Measurements from ENCODE around the gene HOXC11.
A peak's percentile ranks its signal among the peaks of the same experiment; 100 is the strongest.

The HOXC11 gene

DNA sequence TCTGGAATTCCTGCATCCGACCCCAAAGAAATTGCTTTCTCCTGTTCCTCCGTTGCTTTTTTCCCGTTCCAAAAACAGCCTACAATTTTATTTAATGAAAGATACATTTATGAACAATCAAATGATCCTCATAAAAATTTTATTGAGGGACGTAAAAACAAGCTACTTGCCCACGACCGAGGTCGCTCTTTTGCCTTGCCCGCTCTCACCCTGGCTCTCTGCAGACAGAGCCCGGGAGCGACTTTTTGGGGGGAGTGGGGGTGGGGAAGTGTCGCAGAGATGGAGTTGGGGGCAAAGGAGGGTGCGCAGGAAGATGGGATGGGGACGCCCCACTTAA, 25.9 kb downstream of the HOXC11 start:
- DNase-seq, result no peak

DNA sequence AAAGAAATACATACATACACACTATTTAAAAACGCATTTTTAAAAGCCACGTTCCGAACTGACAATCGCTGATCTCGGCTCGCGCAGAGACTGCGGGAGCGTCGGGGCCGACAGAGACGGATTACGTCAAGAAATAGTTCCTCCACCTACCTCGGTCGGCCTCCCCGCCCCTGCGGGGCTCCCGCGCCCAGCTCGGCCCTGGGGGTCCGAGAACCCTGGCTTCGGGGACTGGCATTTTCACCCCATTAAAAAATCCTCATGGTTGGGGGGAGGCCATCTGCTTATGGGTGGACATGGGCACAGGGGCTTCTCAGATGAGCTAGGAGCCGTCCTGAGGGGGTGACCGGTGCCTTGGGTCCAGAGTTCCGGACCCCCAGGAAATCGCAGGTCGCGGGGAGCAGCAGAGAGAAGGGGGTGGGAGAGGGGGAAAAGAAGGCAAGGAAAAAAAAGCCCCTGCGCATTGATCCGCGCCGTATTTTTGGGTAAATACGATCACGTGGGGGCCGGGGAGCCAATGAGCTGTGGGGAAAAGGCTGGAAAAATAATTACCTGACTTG, 26.7 kb downstream of the HOXC11 start:
- DNase-seq, result no peak

DNA sequence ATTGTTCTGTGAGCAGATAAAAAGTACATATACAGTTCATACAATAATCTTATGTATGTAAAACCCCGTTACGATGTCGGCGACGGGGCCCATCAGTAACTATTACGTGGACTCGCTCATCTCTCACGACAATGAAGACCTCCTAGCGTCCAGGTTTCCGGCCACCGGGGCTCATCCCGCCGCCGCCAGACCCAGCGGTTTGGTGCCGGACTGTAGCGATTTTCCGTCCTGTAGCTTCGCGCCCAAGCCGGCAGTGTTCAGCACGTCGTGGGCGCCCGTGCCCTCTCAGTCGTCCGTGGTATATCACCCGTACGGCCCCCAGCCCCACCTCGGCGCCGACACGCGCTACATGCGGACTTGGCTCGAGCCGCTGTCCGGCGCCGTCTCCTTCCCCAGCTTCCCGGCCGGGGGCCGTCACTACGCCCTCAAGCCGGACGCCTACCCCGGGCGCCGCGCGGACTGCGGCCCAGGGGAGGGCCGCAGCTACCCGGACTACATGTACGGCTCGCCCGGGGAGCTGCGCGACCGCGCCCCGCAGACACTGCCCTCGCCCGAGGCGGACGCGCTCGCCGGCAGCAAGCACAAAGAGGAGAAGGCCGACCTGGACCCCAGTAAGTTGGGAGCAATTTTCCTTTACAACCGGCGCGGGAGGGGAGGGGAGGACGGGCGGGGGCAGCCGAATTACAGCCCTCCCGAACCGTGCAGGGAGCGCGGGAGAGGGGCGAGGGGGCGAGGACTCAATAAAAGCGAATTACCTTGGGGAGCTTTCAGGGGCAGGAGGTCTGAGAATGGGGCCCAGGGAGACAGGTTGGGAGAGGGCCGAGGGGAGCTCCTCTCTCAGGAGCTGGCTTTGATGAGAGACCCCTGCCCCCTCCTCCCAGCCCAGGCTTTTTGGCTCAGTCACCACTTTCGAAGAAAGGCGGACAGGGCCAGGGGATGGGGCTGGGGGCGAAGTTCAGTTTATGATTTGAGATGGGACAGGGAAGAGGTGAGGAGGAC, 27.5 kb downstream of the HOXC11 start, which contains the start of gene HOXC9:
Gene HOXC9 (plus strand): TSS at position 46 of the 999 bp plus-strand sequence. CDS start 28 bp downstream, at position 74.
- no peak for DNase-seq

DNA sequence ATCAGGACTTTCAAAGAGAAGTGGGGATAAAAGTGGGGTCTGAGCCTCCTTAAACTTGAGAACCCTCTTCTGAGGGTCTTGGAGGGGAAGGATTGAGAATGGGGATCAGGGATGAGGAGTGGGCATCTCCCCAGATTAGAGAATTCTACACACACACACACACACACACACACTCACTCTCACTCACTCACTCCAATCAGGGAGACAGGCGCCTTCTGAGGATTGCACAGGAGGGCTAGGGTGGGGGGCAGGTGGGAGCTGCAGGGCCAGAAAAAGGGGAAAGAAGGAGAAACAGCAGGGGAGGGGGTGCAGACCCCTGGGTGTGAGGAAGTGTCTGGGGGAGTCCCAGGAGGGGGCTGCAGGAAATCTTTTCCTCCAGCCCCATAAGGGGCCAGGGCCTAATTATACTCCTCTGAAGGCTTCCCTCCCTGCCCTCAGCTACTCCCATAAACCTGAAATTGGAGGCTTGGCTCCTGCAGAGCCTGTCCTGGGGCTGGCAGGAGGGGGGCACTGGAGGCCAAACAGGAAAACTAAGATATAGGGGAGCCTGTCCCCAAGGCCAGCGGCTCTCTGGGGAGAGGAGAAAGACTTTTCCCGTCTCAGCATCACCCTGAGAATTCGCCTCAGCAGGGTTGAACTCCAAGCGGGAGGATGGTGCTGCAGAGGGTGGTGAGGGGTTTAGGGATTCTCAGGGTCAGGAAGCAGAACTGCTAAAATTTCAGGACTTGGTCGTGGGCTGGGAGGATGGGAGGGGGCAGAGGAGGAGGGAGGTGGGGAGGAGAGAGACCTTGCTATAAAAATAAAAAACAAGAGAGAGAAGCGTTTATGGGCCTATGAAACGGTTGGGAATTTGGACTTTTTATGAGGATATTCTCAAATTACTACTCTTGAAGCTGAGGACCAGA, 28.6 kb downstream of the HOXC11 start:
- DNase-seq, result no peak

DNA sequence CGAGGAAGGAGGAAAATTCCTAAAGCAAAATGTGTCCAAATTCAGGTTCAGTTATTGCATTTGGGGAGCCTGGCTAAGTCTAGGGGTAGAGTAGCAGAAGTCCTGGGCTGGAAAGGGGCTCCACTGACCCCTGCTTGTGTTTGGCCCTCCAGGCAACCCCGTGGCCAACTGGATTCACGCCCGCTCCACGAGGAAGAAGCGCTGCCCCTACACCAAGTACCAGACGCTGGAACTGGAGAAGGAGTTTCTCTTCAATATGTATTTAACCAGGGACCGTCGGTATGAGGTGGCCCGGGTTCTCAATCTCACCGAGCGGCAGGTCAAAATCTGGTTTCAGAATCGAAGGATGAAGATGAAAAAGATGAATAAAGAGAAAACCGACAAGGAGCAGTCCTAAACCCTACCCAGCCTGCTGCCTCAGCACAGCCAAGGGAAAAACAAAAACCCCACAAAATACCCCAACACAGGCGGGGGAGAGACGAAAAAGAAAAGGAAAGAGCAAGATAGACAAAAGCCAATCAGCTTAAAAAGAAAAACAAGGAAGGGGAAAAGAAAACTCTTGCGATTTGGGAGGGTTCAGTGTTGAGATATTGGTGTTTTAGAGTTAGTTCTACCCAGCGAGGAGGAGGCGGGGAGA, 29.5 kb downstream of the HOXC11 start:
- no peak for DNase-seq

DNA sequence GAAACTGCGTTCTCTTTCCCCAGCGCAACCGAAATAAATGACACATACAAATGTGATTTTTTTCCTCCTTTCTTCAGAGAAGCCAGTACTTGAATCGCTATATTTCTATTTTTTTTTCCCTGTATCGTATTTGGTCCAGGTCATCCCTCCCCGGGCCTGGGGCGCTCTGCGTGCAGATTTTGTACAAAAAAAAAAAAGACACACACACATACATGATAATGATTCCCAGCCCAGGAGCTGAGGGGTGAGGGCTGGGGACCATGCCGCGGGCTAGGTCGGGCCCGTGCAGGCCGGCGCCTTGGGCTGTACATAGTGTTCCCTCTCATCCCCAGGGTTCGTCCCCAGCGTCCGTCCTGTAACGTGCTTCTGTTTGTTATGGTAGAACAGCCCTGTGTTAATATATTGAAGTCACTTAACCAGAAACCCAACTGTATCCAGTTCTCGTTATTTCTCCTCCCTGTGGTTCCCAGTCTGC, 30.0 kb downstream of the HOXC11 start:
- no peak for DNase-seq

DNA sequence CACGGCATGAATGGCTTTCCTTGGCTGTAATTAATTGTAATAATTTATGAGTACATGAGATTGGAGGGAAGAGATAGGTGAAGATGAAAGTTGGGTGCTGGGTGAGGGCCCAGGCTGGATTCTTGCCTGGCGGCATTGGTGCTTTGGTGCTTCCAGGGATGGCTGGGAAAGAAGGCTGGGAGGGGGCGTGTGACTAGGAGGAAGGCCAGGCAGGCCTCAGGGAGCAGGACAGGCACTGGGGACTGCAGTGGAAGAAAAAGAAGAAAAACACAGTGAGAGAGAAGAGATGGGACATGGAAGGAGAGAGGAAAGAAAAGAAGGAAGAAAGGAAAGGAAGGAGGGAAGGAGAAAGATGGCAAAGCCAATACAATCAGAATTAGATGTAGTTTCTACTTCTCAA, 30.7 kb downstream of the HOXC11 start:
- DNase-seq, result no peak

DNA sequence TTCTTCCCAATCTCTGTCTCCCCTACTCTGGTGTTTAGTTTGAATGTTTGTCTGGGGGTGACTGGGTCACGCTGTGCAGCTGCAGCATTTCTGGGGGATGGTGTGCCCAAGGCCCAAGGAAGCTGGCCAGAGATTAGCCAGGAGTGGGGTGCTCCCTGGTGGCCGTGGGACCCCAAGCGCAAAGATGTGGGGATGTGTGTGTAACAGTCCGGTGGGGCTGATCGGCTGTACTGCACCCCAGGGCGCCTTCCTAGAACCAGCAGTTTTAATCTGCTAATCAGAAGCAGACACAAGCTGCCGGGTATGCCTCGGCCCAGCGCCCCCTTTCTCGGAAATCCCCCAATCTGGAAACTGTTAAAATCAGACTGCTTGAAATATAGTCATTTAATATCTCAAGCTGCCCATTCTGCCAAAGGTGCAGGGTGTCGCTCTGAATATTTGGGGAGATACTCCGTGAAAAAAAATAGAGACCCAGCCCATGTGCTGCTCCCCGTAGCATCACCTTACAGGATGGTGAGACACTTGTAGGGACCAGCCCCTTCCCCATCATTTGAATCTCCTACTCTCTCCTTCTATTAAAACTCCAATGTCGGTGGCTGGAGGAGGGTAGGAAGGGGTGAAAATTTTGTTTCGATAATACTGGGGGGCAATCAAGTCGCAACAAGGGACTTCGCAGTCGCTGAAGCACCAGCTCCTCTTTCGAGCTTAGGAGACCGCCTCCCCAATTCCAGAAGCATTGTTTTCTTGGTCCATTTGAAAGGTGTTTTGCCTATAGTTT, 31.3 kb downstream of the HOXC11 start:
- DNase-seq, result no peak

DNA sequence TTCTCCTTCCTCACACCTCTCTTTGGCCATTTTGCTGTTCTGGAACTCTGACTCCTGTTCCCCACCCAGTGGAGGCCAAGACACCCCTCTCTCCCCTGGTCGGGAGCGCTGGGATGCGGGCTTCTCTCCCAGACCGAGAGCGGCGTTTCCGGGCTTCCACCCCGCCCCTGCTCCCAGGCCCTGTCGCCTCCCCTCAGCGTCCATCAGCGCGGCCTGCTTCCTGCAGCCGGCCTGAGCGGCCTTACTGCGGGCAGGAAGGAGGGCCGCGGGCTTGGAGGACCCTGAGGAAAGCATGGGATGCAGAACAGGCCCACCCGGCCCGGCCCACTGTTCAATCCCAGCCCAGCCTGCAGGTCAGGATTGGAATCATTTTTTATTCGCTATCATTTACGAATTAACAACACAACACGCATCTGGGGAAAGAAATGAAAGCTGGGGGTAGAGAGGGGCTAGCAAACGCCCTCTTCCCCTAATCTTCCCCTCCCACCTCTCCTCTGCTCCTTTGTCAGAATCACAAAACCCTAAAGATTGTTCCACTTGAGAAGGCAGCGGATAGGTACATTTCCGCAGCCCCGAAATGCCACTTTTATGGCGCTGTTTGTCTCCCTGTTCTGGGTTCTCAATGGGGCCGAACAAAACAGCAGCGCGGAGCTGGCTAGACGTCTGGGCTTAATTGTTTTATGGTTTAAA, 32.1 kb downstream of the HOXC11 start:
- no peak for DNase-seq

DNA sequence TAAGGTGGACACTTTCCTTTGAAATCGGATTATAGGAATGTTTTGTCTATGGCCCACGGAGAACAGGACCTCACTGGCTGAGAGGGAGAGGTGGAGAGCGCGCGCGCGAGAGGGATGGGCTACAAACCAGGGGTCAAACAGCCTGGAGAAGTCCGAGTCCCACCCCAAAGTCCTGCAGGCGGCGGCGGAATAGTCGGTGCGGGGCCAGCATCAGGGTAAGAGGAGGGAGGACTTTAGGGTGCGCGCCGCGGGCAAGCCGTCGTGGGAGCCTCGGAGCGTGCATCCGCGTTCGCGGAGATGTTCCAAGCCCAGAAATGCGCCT, 32.6 kb downstream of the HOXC11 start:
- no peak for DNase-seq

DNA sequence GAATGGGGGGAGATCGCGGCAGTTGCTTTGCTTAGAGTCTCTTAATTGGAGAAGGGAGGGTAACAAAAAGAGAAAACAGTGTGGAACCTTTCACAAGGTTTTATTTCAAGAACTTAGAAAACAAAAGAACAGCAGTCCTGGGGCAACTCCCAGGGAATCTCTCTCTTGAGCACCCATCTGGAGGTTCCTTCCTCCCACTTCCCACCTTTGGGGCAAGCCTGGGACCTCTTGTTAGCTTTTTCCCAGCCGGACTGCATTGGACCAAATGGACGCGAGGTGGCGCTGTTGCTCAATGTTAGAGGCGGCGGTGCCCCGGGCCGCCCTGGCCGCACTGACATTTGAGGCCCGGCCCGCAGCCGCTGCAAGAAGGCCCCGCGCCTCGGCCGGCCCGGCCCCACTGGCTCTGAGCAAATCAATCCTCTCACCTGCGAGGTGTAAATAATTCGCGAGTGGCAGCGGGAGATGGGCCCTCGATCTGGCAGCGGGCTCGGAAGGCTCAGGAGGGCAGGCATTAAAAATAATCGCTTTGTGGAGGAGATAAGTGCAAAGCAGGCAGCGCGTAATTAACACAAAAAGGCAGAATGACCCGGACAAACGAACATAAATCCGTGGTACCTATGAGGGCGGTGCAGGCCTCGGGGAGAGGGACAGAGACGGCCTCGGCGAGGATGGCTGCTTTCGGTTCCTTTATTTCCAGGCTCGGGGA, 33.1 kb downstream of the HOXC11 start:
- DNase-seq, result peak; percentile 92 to 97

DNA sequence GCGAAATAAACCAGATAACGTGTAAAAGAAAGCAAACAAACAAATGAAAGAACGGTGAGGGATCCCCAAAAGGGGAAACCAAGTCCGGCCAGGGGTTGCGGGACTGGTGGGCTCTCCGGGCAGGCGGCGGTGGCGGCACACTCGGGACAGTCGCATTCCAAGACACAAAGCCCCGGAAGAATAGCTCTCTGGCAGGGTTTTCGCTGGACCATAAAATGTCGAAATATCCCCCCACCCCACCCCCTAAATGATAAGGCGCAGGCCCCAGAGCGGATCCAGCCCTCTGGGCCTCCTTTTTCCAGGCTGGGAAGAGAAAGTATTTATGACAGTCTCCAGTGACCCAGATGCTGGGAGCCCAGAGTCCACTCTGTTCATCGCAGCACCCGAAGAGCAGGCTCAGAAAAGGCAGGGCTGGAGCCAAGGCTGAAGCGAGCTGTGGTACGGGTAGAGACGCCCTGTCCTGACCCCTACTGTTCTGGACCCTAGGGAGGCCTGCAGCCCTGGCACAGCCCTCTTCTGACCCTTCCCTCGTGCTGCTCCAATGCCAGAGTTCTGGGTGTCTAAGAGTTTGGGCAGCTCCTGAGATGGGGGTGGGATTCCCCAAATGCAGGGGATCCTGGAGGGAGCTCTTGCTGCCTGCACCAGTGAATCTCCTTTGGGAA, 33.8 kb downstream of the HOXC11 start:
- no peak for DNase-seq

DNA sequence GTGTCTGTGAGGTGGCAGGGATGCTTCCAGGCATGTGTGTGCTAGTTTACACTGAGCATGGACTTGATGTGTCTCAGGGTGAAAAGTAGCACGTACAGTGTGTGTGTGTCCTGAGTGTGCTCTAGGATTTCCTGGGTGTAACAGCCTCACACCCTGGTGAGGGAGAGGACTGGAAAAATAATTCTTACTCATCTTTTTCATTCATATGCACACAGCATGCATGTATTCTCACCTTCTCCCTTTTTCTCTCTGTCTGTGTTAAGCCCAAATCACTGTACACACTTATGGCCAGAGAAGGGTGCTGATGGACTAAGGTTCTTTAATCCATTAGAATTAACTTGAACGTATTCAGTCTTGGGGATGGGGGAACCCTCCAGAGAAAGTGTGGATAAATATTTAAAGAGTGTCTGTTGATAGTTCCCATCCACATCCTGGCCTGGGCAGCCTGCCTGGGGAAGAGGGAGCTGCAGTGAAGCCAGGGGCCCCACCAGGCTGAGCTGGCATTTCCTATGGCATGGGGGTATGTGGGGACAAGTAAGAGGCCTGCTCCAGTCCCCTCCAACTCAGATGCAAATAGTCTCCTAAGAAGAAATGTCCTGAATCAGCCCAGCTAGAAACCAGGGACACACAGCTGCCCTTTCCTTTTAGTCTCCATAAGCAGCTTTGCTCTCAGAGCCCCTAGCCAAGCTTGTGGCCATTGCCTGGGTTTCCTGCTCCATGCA, 34.8 kb downstream of the HOXC11 start:
- no peak for DNase-seq

DNA sequence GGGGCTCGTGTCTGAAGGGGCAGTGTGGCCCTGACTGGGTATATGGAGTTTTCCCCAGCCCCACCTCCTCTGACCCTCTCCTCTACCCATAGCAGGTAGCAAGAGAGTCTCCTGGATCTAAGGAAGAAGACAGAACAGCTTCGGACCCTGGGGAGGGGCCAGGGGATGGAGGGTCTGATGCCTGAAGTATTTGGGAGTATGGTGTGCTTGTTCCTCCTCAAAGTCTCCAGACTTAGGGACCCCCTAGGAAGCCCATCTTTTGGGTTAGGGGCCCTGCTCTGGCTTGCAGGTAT, 35.3 kb downstream of the HOXC11 start:
- no peak for DNase-seq

DNA sequence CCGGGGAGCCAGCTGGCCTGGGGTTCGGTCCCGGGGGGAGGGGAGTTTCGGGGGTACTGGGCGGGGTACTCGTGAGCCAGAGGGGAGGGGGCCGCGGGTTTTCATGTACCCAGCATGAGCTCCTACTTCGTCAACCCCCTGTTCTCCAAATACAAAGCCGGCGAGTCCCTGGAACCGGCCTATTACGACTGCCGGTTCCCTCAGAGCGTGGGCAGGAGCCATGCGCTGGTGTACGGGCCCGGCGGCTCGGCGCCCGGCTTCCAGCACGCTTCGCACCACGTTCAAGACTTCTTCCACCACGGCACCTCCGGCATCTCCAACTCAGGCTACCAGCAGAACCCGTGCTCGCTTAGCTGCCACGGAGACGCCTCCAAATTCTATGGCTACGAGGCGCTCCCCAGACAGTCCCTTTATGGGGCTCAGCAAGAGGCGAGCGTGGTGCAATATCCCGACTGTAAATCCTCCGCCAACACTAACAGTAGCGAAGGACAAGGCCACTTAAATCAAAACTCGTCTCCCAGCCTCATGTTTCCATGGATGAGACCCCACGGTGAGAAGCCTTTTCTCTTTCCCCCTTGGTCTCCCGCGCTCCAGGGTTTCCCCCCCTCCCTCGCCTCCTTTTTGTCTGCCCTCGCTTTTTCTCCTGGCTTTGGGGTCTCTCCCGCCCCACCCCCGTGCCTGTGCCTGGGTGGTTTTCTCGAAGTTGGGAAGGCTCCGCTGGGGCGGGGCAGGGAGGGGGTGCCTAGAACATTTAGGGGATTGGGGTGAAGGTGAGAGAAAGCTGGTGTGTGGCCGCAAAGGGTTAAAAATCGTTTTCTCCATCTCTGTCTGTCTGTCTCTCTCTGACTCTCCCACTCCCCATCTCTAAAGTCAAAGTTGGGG, 36.5 kb downstream of the HOXC11 start:
- no peak for DNase-seq

DNA sequence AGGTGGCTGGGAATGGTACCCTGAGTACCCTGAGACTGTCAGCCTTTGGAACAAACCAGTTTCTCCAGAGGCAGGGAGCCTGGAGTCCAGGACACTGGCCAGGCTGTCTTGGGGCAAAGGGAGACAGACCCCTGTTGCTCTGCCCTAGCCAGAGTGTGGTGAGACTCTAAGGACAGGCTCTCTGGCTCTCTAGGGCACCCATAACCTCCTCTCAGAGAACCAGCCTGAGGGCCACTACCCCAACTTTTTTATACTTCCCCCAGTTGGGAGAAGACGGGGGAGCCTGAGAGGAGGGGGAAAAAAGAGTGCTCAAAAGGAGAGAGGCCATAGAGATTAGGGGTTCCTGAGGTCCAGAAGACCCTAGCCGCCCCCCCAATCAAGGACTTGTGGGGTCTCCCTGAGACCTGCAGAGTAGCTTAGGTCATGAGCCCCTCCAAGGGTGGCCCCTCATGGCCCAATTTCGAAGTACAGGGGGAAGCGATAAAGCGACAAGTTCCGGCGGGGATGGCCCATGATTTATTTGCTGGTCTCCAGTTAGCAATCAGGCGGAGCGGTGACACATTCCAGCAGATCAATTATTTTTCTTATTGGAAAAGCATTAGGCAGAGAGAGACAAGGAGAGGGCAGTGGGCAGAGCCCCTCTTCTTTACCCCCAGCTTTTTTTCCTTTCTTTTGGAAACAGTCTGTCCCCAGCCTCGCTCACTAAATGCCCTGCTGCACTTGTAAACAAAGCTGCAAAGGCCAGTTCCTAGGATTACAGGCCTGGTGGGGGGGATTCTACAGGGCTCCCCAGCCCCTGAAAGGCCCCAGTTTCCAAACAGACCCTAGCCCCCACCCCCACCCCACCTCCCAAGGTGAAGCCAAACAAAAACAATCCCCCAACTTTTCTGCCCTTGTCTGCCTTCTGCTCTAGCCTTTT, 37.4 kb downstream of the HOXC11 start:
- no peak for DNase-seq

DNA sequence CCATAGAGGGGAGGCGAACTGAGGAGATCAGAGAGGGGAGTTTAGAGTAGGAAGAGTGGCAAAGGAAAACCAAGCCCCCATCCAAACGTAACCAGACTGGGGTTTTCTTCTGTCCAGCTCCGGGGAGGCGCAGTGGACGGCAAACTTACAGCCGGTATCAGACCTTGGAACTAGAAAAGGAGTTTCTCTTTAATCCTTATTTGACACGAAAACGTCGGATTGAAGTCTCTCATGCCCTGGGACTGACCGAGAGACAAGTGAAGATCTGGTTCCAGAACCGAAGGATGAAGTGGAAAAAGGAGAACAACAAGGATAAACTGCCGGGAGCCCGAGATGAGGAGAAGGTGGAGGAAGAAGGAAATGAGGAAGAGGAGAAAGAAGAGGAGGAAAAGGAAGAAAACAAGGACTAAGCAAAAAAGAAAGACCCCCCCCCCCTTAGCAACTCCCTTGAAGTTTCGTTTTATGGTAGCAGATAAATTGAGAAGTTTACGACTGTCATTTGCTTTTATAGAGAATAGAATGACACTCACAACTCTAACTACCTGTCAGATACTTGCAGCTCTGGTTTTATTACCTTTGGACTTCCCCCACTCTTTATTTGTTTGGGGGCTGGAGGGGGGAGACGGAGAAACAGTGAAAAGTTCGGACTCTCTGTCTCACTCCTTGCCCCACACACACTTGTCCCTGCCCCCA, 38.2 kb downstream of the HOXC11 start:
- DNase-seq, result no peak
